GM12878 (cell line): ENCODE data around the gene PRCD. TPM values are rescaled to one million over a fixed set of nuclear protein-coding genes. Genes with fewer than 3 reads are reported as not detected.

ENCODE experiments used
- ATAC-seq: fragments of 200-7000 bp; cut with Tn5 transposase; 3 replicates; pipeline ENCODE4 v1.9.1; 2020; ENCODE audit warnings: mild to moderate bottlenecking, moderate library complexity
- BruUV-seq: library from RNA; stranded (reverse); fragments of 400-500 nt; replicated peaks from 2 replicates; lab custom pipeline; 2021; lab: Mats Ljungman, UMichigan
- CTCF ChIA-PET: fragments of 300-600 bp; sonication (Branson Sonifier 250); formaldehyde crosslinking; extraction: SDS; loops from one replicate; lab custom pipeline; 2021; ENCODE audit warnings: inconsistent platforms; lab: Yijun Ruan, JAX
- POLR2A ChIA-PET: fragments of 350-600 bp; formaldehyde crosslinking; extraction: SDS; loops from one replicate; lab custom pipeline; 2021; ENCODE audit warnings: inconsistent platforms; lab: Charles Lee
- RAD21 ChIA-PET: fragments of 300-600 bp; sonication (Branson Sonifier 250); formaldehyde crosslinking; loops from one replicate; lab custom pipeline; 2023; ENCODE audit warnings: antibody characterized with exemption; ENCODE audit not compliant: unreplicated experiment; lab: Charles Lee
- SMC1A ChIA-PET: fragments of 300-600 bp; sonication (Branson Sonifier 250); formaldehyde crosslinking; loops from one replicate; lab custom pipeline; 2023; ENCODE audit not compliant: unreplicated experiment, uncharacterized antibody; lab: Charles Lee
- DNase-seq: peaks from one replicate; pipeline ENCODE4 v3.0.0-alpha.2; 2011; ENCODE audit warnings: low read depth, low spot score
- FAIRE-seq: peaks from 3 replicates; lab custom pipeline; 2011; peaks lifted over from hg19 to GRCh38; lab: Jason Lieb, UNC
- H2AFZ ChIP-seq: 2 replicates; pipeline ENCODE4 v1.6.0; 2011; ENCODE audit warnings: low read depth, low read length, control low read depth; ENCODE audit not compliant: control insufficient read depth
- H3K27ac ChIP-seq: 2 replicates; pipeline ENCODE4 v1.5.1; 2011; ENCODE audit warnings: control low read depth; ENCODE audit not compliant: control insufficient read depth, insufficient read depth
- H3K27me3 ChIP-seq, 2 experiments: replicated peaks in 1 of 2; 2 replicates each; pipeline versions ENCODE4 v1.6.0 to v1.6.1; 2011; ENCODE audit warnings: low read length in 1 of 2; ENCODE audit not compliant: control insufficient read depth in 2 of 2, insufficient read depth in 2 of 2
- H3K36me3 ChIP-seq, 2 experiments: 2 replicates each; pipeline ENCODE4 v1.5.1; 2011; ENCODE audit warnings: low read length in 1 of 2; ENCODE audit not compliant: control insufficient read depth in 2 of 2, insufficient read depth in 2 of 2
- H3K4me1 ChIP-seq: 2 replicates; pipeline ENCODE4 v1.6.1; 2011; ENCODE audit warnings: mild to moderate bottlenecking, low read length, moderate library complexity, mixed read lengths; ENCODE audit not compliant: control insufficient read depth, insufficient read depth
- H3K4me2 ChIP-seq: 2 replicates; pipeline ENCODE4 v1.6.0; 2011; ENCODE audit warnings: control low read depth; ENCODE audit not compliant: control insufficient read depth, insufficient read depth
- H3K4me3 ChIP-seq: fragments of 200-600 bp; sonication (generic); 2 replicates; pipeline ENCODE4 v1.5.1; 2016
- H3K79me2 ChIP-seq: 2 replicates; pipeline ENCODE4 v1.6.0; 2011; ENCODE audit warnings: low read length; ENCODE audit not compliant: control insufficient read depth, insufficient read depth
- H3K9ac ChIP-seq: 2 replicates; pipeline ENCODE4 v1.8.0; 2011; ENCODE audit warnings: low read length, control low read depth, mixed read lengths; ENCODE audit not compliant: control insufficient read depth, insufficient read depth
- H3K9me3 ChIP-seq: replicated peaks from 3 replicates; pipeline ENCODE4 v1.5.1; 2011; ENCODE audit warnings: mild to moderate bottlenecking, low read length; ENCODE audit not compliant: control insufficient read depth, insufficient read depth
- H4K20me1 ChIP-seq: 2 replicates; pipeline ENCODE4 v1.6.0; 2011; ENCODE audit not compliant: control insufficient read depth, insufficient read depth
- CEBPB ChIP-seq, 2 experiments: fragments of 150-350 bp in 1 of 2; IDR thresholded peaks; 2 replicates each; pipeline ENCODE4 v1.6.1; 2012 to 2014; ENCODE audit warnings: low read depth in 2 of 2, low read length in 2 of 2, borderline replicate concordance in 1 of 2, inconsistent platforms in 1 of 2
- E2F4 ChIP-seq: IDR thresholded peaks from 2 replicates; pipeline ENCODE4 v1.6.1; 2012; ENCODE audit warnings: low read depth, low read length, improper control_type of control experiment
- ETV6 ChIP-seq, 2 experiments: fragments of 450-650 bp in 1 of 2; IDR thresholded peaks in 1 of 2; conservative IDR thresholded peaks in 1 of 2; 2 replicates each; pipeline ENCODE4 v1.6.1; 2014; ENCODE audit warnings: antibody characterized with exemption in 1 of 2, borderline replicate concordance in 1 of 2, low read depth in 1 of 2, mild to moderate bottlenecking in 1 of 2, moderate library complexity in 1 of 2
- IKZF1 ChIP-seq: fragments of 450-650 bp; conservative IDR thresholded peaks from 2 replicates; pipeline ENCODE4 v1.6.1; 2017; ENCODE audit warnings: antibody characterized with exemption, mild to moderate bottlenecking
- JUNB ChIP-seq: IDR thresholded peaks from 2 replicates; pipeline ENCODE4 v1.6.1; 2016; ENCODE audit warnings: antibody characterized with exemption, mild to moderate bottlenecking
- KLF5 ChIP-seq: fragments of 450-650 bp; IDR thresholded peaks from 2 replicates; pipeline ENCODE4 v1.6.1; 2014; ENCODE audit warnings: mild to moderate bottlenecking; ENCODE audit not compliant: partially characterized antibody
- POLR2A ChIP-seq: IDR thresholded peaks from 2 replicates; pipeline ENCODE4 v1.6.1; 2011; ENCODE audit warnings: low read depth, mild to moderate bottlenecking, low read length
- RBBP5 ChIP-seq: fragments of 200-600 bp; sonication (generic); conservative IDR thresholded peaks from 2 replicates; pipeline ENCODE4 v1.6.1; 2016
- RELB ChIP-seq: fragments of 450-650 bp; IDR thresholded peaks from 2 replicates; pipeline ENCODE4 v1.6.1; 2017; ENCODE audit warnings: low read depth, mild to moderate bottlenecking, moderate library complexity
- SIN3A ChIP-seq: IDR thresholded peaks from 2 replicates; pipeline ENCODE4 v1.6.1; 2012; ENCODE audit warnings: low read depth, low read length, improper control_type of control experiment
- SMAD5 ChIP-seq: IDR thresholded peaks from 2 replicates; pipeline ENCODE4 v1.6.1; 2016; ENCODE audit warnings: antibody characterized with exemption, low read depth
- SPI1 ChIP-seq: IDR thresholded peaks from 2 replicates; pipeline ENCODE4 v1.6.1; 2011; ENCODE audit warnings: low read depth, mild to moderate bottlenecking, low read length, moderate library complexity, borderline replicate concordance; ENCODE audit not compliant: insufficient read depth
- SRF ChIP-seq, 2 experiments: IDR thresholded peaks; 2 replicates each; pipeline ENCODE4 v1.6.1; 2011; ENCODE audit warnings: low read depth in 2 of 2, low read length in 2 of 2, mild to moderate bottlenecking in 1 of 2, moderate library complexity in 1 of 2
- STAT3 ChIP-seq: IDR thresholded peaks from 2 replicates; pipeline ENCODE4 v1.6.1; 2011; ENCODE audit warnings: low read depth, low read length, improper control_type of control experiment
- TCF3 ChIP-seq: IDR thresholded peaks from 2 replicates; pipeline ENCODE4 v1.6.1; 2012; ENCODE audit warnings: low read depth, mild to moderate bottlenecking, low read length, borderline replicate concordance; ENCODE audit not compliant: insufficient read depth
- WGBS: methylation state at CpG from one replicate; pipeline ENCODE4 v1.1.6; 2016; ENCODE audit warnings: low lambda C conversion rate; ENCODE audit not compliant: insufficient replicate concordance, insufficient coverage; ENCODE audit errors: missing lambda C conversion rate; 5-methylcytosine and 5-hydroxymethylcytosine counted together
- in situ Hi-C: fragments of 300-500 bp; cut with MboI; formaldehyde crosslinking; loops from 9 replicates; pipeline ENCODE4 v1.14.3; 2018; ENCODE audit warnings: mixed read lengths
- intact Hi-C: fragments of 100-400 bp; cut with micrococcal nuclease; formaldehyde crosslinking; loops from one replicate; pipeline ENCODE4 v1.14.2; 2022; ENCODE audit not compliant: unreplicated experiment
- polyA plus RNA-seq, 11 experiments: library from polyadenylated mRNA; depleted of rRNA in 4 of 11; unstranded in 6 of 11; stranded (reverse) in 5 of 11; fragments of >200 nt; fragmentation: Nextera tagmentation in 4 of 11; fragmentation: Illumina TruSeq in 1 of 11; extraction: Ambion mirVana in 4 of 11; extraction: Trizol in 1 of 11; gene quantifications; 1 replicate in 1 of 11; 2 replicates in 10 of 11; pipeline versions ENCODE4 v1.2.1 to v1.2.3, GENCODE V29; 2011 to 2016; ENCODE audit warnings: inconsistent platforms in 2 of 11, missing spikeins in 2 of 11, low read depth in 1 of 11
- total RNA-seq, 4 experiments: library from RNA; depleted of rRNA in 3 of 4; stranded (reverse); fragments of >200 nt in 3 of 4; fragmentation: Illumina TruSeq in 1 of 4; extraction: Trizol in 1 of 4; gene quantifications; 2 replicates each; pipeline versions ENCODE4 v1.2.1 to v1.2.3, GENCODE V29; 2013 to 2021

The PRCD gene
- total and polyA plus RNA-seq, 10 of the 15 experiments (the other 5 are each of a cell fraction or from before 2014, with no cell fraction given), result 0.18 to 0.95 (median 0.34) TPM; not detected in 4

GRCh38 chr17:76542984-76543383, 3.1 kb downstream of the PRCD start (continued):
- TF ChIP-seq CEBPB (IDR thresholded peaks at IDR 0.05; ENCODE audit: borderline replicate concordance in 1 of 2, low read depth in 2 of 2, low read length in 2 of 2) (no peak), ETV6 (conservative IDR thresholded peaks at IDR 0.05 in 1 of 2, IDR thresholded peaks at IDR 0.05 in 1 of 2; ENCODE audit: borderline replicate concordance in 1 of 2, low read depth in 1 of 2) (no peak), IKZF1 (no peak), TCF3 (no peak), RELB (no peak)

DNA sequence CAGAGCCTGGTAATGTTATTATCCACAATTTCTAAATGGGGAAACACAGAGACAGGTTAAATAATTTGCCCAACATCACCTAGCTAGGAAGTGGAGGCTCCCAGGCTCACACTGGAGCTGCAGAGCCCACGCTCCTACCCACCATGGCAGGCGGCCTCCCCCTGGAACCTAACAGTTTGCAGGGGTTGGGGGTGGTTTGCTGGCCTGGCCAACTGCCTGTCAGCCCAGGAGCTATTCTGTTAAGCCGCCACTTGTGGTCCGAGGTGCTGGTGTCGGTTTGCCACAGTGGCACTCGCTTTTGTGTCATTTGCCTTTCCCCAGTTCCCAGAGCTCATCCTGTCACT, 3.6 kb downstream of the PRCD start:
- TF ChIP-seq SMAD5, result no peak
- no peak for TF ChIP-seq STAT3
- TF ChIP-seq SIN3A, result no peak
- no peak for TF ChIP-seq RBBP5
- TF ChIP-seq JUNB, result no peak
- TF ChIP-seq E2F4, result no peak
- TF ChIP-seq KLF5, result no peak
- TF ChIP-seq SPI1, result no peak
- TF ChIP-seq SRF (IDR thresholded peaks at IDR 0.05; ENCODE audit: low read depth in 2 of 2, low read length in 2 of 2), result no peak
- TF ChIP-seq POLR2A, result no peak
- Histone ChIP-seq H3K36me3 (no peaks in the 10 kb centered on the region; a peak in 1 of 4 replicates), H3K27ac (no peak overlapping the region), H3K79me2 (no peaks in the 10 kb centered on the region), H3K9ac (no peak overlapping the region), H3K4me1 (no peaks in the 10 kb centered on the region; the same call in 1 of the 2 replicates), H2AFZ (no peak overlapping the region), H3K9me3 (no peaks in the 10 kb centered on the region), H3K4me3 (no peak overlapping the region), H3K27me3 (peaks cover 0 to 5% of the 10 kb centered on the region in 2 experiments; a peak in 3 of 4 replicates), H3K4me2 (no peak overlapping the region), H4K20me1 (no peaks in the 10 kb centered on the region)
- intact Hi-C loops, result no loop called here
- 19% methylated on average over 6 of the region's 6 CpGs for WGBS
- POLR2A ChIA-PET, result no interaction called here
- FAIRE-seq (no peak), DNase-seq (no peak), ATAC-seq (no peak)
- RAD21 ChIA-PET, result interaction anchor here (1.0 to 2.0 kb wide), 2 partner anchors 16 to 35 kb away, joined by 3 to 6 read pairs; no protein-coding TSS in a partner anchor
- CTCF ChIA-PET, result interaction anchor here (0.6 to 4.7 kb wide), 5 partner anchors 9 to 246 kb away, joined by 3 to 32 read pairs (median 4); no protein-coding TSS in a partner anchor
- SMC1A ChIA-PET, result interaction anchor here (0.6 to 3.7 kb wide), 2 partner anchors 15 to 503 kb away, joined by 3 to 16 read pairs; no protein-coding TSS in a partner anchor
- no TSS peak for BruUV-seq
- in situ Hi-C loops, result no loop called here
